ENCODE measurements around the gene OGDH. TPM values are rescaled to one million over a fixed set of nuclear protein-coding genes. Genes with fewer than 3 reads are reported as not detected.

The OGDH gene
- total RNA-seq, 1 donor from 2014 or later: 157 TPM

GRCh38 chr7:44622342-44623151 lies 16.1 kb downstream of the OGDH start:
- Histone ChIP-seq H3K27me3 (no peaks in the 10 kb centered on the region), H3K36me3 (peaks cover 30% of the 10 kb centered on the region), H3K4me3 (no peak overlapping the region), H3K4me1 (peaks cover 58% of the 10 kb centered on the region), H3K27ac (peak overlapping the region; percentile 59), H3K9me3 (no peaks in the 10 kb centered on the region)
- TF ChIP-seq CTCF (IDR thresholded peaks at IDR 0.05): no peak
- ATAC-seq (peak; percentile 45), DNase-seq (no peak)
- intact Hi-C loops (cut with DNase I): no loop called here

GRCh38 chr7:44624318-44624717 lies 17.9 kb downstream of the OGDH start:
- H3K36me3 ChIP-seq: peaks cover 27% of the 10 kb centered on the region

GRCh38 chr7:44625526-44626471 lies 19.4 kb downstream of the OGDH start:
- intact Hi-C loops (cut with DNase I): no loop called here
- no peak for TF ChIP-seq CTCF (IDR thresholded peaks at IDR 0.05)
- Histone ChIP-seq H3K9me3 (no peaks in the 10 kb centered on the region), H3K27me3 (no peaks in the 10 kb centered on the region), H3K27ac (no peak overlapping the region), H3K4me1 (peaks cover 57% of the 10 kb centered on the region), H3K36me3 (peaks cover 23% of the 10 kb centered on the region), H3K4me3 (no peak overlapping the region)
- DNase-seq: no peak
- no peak for ATAC-seq

More at GRCh38 chr7:44624318-44624717, 17.9 kb downstream of the OGDH start:
- no peak overlapping the region for H3K27ac ChIP-seq
- no peak overlapping the region for H3K4me3 ChIP-seq
- intact Hi-C loops (cut with DNase I): no loop called here
- H3K4me1 ChIP-seq: peaks cover 61% of the 10 kb centered on the region
- no peaks in the 10 kb centered on the region for H3K27me3 ChIP-seq
- no peak for DNase-seq
- H3K9me3 ChIP-seq: no peaks in the 10 kb centered on the region
- no peak for TF ChIP-seq CTCF (IDR thresholded peaks at IDR 0.05)
- no peak for ATAC-seq

GRCh38 chr7:44626620-44627019 lies 20.2 kb downstream of the OGDH start:
- no peaks in the 10 kb centered on the region for H3K9me3 ChIP-seq
- H3K36me3 ChIP-seq: peaks cover 23% of the 10 kb centered on the region
- DNase-seq (no peak), ATAC-seq (no peak)
- no peaks in the 10 kb centered on the region for H3K27me3 ChIP-seq
- peaks cover 57% of the 10 kb centered on the region for H3K4me1 ChIP-seq
- no peak overlapping the region for H3K4me3 ChIP-seq
- TF ChIP-seq CTCF (IDR thresholded peaks at IDR 0.05): no peak
- intact Hi-C loops (cut with DNase I): no loop called here
- no peak overlapping the region for H3K27ac ChIP-seq

GRCh38 chr7:44629829-44630522 lies 23.5 kb downstream of the OGDH start:
- Histone ChIP-seq H3K4me1 (peaks cover 65% of the 10 kb centered on the region), H3K36me3 (peaks cover 17% of the 10 kb centered on the region), H3K27ac (peak overlapping the region; percentile 27), H3K27me3 (no peaks in the 10 kb centered on the region), H3K4me3 (no peak overlapping the region), H3K9me3 (no peaks in the 10 kb centered on the region)
- DNase-seq: no peak
- no peak for TF ChIP-seq CTCF (IDR thresholded peaks at IDR 0.05)
- intact Hi-C loops (cut with DNase I): no loop called here
- peak; percentile 61 for ATAC-seq

Measured in upper lobe of right lung (tissue), 1 donor.